ENCODE results near the gene PGA3.

PGA3 gene

DNA sequence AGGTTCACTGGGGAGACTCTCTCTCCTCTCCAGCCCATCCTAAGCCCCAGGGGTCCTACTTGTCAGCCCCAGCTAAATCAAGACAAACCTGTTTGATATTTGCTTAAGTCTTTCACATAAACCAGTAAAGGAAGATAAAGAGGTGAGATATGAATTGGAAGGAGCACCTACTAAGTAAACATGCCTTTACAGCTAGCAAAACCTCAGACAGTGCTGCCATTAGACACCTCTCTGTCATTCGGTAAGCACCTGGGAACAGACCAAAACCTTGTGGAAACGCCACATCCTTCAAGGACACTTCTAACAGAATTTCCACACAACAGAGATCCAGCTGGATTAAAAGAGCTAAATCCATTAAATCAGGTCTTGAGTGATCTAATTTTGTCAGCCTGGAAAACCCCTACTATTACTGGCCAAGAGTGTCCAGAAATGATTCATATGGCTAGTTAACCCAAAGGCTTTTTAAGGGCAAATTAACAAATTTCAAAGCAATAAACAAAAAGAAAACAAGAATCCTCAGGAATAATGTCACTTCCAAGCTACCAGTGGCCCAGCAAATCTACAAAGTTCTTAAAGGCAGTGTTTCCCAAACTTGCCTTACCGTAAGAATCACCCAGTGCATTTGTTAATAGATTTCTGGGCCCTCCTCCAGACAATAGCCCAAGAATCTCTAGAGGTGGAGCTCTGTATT lies 44.5 kb upstream of the PGA3 start:
- peak; percentile 74 for DNase-seq (ENCODE audit: low read depth, low spot score)
- CTCF ChIA-PET = interaction anchor here (1.1 to 3.3 kb wide), 3 partner anchors 10 to 29 kb away, joined by 3 to 10 read pairs (median 6); no protein-coding TSS in a partner anchor

DNA sequence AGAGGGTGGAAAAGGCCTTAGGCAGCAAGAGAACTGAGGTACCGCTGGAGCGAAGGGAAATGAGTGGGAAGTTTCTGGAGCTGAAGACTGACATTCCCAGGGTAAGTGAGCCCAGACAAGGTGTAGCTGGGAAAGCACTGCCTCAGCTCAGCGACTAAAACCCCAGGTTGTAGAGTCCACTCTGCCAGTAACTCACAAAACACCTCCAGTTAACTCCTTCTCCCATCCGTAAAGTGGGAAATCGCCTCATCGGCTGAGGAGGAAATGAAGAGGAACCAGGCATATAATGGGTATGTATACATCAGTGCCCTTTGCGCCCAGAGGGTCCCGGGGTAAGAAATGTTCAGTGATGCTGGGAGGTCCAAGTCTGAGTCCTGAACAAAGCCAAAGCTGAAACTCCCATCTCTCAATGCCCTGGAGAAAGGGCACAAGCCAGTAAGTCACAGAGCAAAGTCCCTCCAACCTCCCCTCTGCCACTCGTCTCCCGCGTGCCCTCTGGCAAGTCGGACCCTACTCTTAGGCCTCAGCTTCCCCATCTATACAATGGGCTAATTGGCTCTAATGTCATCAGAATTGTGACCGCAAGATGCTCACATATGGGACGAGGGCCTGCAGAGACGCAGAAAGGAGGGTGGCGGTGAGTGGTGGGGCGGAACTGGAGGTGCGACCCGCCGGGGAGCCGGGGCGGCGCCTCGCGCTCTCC lies 42.7 kb upstream of the PGA3 start:
- ChIA-PET CTCF (interaction anchor here (0.9 to 3.3 kb wide), 5 partner anchors 10 to 247 kb away, joined by 3 to 10 read pairs (median 3); partner anchors contain the start of gene TMEM109), POLR2A (interaction anchor here (0.6 to 0.7 kb wide), 2 partner anchors 18 to 30 kb away, joined by 3 read pairs; no protein-coding TSS in a partner anchor)
- peak overlapping the region; percentile 81 for H3K4me3 ChIP-seq (ENCODE audit: low read depth, low read length)
- no peak for DNase-seq (ENCODE audit: low read depth, low spot score)
- TF ChIP-seq, protein P1, sequence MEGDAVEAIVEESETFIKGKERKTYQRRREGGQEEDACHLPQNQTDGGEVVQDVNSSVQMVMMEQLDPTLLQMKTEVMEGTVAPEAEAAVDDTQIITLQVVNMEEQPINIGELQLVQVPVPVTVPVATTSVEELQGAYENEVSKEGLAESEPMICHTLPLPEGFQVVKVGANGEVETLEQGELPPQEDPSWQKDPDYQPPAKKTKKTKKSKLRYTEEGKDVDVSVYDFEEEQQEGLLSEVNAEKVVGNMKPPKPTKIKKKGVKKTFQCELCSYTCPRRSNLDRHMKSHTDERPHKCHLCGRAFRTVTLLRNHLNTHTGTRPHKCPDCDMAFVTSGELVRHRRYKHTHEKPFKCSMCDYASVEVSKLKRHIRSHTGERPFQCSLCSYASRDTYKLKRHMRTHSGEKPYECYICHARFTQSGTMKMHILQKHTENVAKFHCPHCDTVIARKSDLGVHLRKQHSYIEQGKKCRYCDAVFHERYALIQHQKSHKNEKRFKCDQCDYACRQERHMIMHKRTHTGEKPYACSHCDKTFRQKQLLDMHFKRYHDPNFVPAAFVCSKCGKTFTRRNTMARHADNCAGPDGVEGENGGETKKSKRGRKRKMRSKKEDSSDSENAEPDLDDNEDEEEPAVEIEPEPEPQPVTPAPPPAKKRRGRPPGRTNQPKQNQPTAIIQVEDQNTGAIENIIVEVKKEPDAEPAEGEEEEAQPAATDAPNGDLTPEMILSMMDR (IDR thresholded peaks at IDR 0.05; ENCODE audit: insufficient read depth, low read length, missing control alignments) = no peak

More for the DNA sequence above, 44.5 kb upstream of the PGA3 start:
- POLR2A ChIA-PET = no interaction called here
- H3K4me3 ChIP-seq (ENCODE audit: low read depth, low read length) = no peak overlapping the region
- TF ChIP-seq, protein P1 (IDR thresholded peaks at IDR 0.05; ENCODE audit: insufficient read depth, low read length, missing control alignments) = no peak

DNA sequence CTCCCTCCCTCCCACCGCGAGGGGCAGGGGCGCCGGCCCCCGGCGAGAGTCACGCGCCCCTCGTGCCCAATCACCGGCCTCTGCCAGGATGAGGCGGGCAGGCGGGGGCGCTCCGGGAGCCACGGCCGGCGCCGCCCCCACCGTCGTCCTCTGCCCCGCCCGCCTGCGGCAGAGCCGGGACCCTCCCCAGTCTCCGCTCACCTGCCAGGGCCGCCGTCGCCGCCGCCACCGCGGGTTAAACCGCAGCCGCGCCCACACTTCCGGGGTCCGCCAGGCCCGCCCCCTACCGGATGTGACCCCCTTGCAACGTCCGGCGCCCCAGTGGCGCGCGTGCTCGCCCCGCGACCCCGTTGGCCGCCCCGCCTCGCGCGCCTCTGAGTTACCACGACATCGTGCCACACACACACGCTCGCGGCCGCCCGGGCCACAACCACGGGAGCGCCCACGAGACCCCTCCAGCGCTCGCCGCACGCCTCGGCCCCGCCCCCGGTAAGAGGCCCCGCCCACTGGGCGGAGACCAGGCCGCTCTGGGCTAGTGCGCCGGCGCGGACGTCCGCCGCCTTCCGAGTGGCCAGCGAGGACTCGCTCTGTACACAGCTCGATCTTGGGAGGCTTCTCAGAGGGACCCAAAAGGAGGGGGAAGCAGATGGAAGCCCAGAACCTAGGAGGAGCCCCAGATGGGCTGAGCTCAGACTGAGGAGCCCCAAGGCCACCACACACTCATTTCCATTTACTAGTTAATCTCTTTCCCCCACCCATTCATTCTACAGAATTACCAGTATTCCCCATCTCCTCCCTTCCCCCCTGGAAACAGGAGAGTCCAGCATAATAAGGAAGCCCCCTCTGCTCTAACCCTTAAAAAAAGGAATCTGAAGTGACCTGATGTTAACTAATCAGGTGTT lies 41.9 kb upstream of the PGA3 start, which contains the start of gene VPS37C:
Gene VPS37C (minus strand): TSS at position 237 of the 902 bp plus-strand sequence. CDS start 22,597 bp downstream, outside the sequence.
- CTCF ChIA-PET = interaction anchor here (1.1 to 3.3 kb wide), 4 partner anchors 9 to 190 kb away, joined by 3 to 10 read pairs (median 4); partner anchors contain the start of gene CD6
- POLR2A ChIA-PET = interaction anchor here (0.6 to 1.0 kb wide), 3 partner anchors 14 to 390 kb away, joined by 3 to 6 read pairs (median 3); no protein-coding TSS in a partner anchor

DNA sequence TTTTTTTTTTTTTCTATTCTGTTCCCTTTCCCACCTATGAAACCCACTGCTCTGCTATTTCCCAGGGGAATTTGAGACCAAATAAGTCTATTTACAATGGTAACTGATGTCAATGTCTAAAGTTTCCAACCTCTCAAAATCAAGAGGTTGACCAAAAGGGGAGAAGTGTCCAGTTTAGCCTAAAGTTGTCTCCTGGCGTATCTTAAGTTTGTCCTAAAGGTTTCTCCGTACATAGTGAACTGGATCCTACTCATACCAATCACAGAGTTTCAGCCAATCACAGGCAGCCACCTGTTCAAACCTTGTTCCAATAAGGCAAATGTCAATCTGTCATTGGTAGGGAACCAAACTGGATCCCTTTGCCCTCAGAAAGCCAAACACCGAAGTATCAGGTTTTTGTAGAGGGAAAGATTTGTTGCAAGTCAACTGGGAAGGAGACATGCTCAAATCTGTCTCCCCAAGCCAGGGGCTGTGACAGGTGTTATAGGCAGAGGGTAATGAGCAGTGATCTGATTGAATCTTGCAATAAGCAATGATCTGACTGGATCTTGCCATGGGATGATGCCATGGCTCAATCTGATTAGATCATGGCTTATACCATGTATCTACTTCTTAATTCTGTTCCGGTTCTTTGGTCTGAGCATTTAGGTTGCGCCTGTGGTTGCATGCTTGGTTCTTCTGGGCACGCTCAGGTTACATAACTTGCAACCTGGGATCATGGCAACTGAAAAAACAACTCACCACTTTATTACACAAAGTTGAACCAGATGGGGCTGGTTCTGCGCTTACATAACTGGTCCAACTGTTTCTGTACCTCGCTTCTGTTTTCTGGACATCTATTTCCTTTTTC lies 41.0 kb upstream of the PGA3 start:
- ChIA-PET CTCF (interaction anchor here (1.1 kb wide), 1 partner anchor 190 kb away, joined by 3 read pairs; the partner anchor contains the start of gene CD6), POLR2A (interaction anchor here (0.9 to 1.0 kb wide), 2 partner anchors 14 to 23 kb away, joined by 3 to 6 read pairs; no protein-coding TSS in a partner anchor)
- DNase-seq (ENCODE audit: low read depth, low spot score) = no peak
- H3K4me3 ChIP-seq (ENCODE audit: low read depth, low read length) = peak overlapping the region; percentile 81
- TF ChIP-seq, protein P1 (IDR thresholded peaks at IDR 0.05; ENCODE audit: insufficient read depth, low read length, missing control alignments) = no peak

More for the DNA sequence above, 41.9 kb upstream of the PGA3 start, which contains the start of gene VPS37C:
- TF ChIP-seq, protein P1 (IDR thresholded peaks at IDR 0.05; ENCODE audit: insufficient read depth, low read length, missing control alignments) = peak; percentile 9
- peak within 1 kb of the TSS; percentile 81 for H3K4me3 ChIP-seq (ENCODE audit: low read depth, low read length)
- DNase-seq (ENCODE audit: low read depth, low spot score) = no peak

DNA sequence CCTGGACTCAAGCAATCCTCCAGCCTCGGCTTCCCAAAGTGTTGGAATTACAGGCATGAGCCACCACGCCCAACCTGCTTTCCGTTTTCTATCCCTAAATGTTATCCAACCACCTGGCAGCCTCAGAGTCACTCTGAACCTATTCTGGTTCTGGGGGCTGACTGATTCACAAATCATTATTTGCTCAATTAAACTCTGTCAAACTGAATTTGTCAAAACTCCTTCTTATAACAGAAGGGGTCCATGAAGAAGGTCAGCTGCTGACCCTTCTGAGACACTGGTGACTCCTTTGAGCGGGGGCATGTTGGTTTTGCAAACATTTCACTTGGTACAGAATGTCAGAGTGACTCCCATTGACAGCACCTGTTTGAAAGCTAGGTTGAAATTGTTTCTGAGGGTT lies 40.3 kb upstream of the PGA3 start:
- POLR2A ChIA-PET = no interaction called here
- CTCF ChIA-PET = interaction anchor here (1.1 kb wide), 1 partner anchor 34 kb away, joined by 3 read pairs; no protein-coding TSS in a partner anchor
- no peak overlapping the region for H3K4me3 ChIP-seq (ENCODE audit: low read depth, low read length)
- DNase-seq (ENCODE audit: low read depth, low spot score) = no peak
- TF ChIP-seq, protein P1 (IDR thresholded peaks at IDR 0.05; ENCODE audit: insufficient read depth, low read length, missing control alignments) = no peak

Measured in AG04449 (cell line).